KMS-11 (cell line): ENCODE results near the gene TTC28.

ENCODE experiments used
- H2AFZ ChIP-seq: fragments of 200-600 bp; sonication (generic); 2 replicates; pipeline ENCODE4 v1.6.1; 2016; ENCODE audit warnings: antibody characterized with exemption, mixed run types, low read depth
- H3K27ac ChIP-seq: fragments of 200-600 bp; sonication (generic); 2 replicates; pipeline ENCODE4 v1.6.1; 2016; ENCODE audit warnings: mild to moderate bottlenecking, mixed run types
- H3K27me3 ChIP-seq: fragments of 200-600 bp; sonication (generic); 2 replicates; pipeline ENCODE4 v1.6.1; 2017; ENCODE audit warnings: mild to moderate bottlenecking, low read depth, mixed run types, moderate library complexity; ENCODE audit not compliant: insufficient read depth
- H3K36me3 ChIP-seq: fragments of 200-600 bp; sonication (generic); 2 replicates; pipeline ENCODE4 v1.6.1; 2017; ENCODE audit warnings: mild to moderate bottlenecking, mixed run types; ENCODE audit not compliant: insufficient read depth
- H3K4me1 ChIP-seq: fragments of 200-600 bp; sonication (generic); 2 replicates; pipeline ENCODE4 v1.6.1; 2016; ENCODE audit warnings: mild to moderate bottlenecking, low read depth, mixed run types; ENCODE audit not compliant: poor library complexity, severe bottlenecking
- H3K4me2 ChIP-seq: fragments of 200-600 bp; sonication (generic); 2 replicates; pipeline ENCODE4 v1.7.0; 2016; ENCODE audit warnings: mild to moderate bottlenecking, mixed run types
- H3K4me3 ChIP-seq: fragments of 200-600 bp; sonication (generic); IDR thresholded peaks from 2 replicates; pipeline ENCODE4 v1.6.1; 2017; ENCODE audit warnings: low read depth, low read length, mixed read lengths; ENCODE audit not compliant: insufficient read depth
- H3K79me2 ChIP-seq: fragments of 200-600 bp; sonication (generic); 2 replicates; pipeline ENCODE4 v1.6.1; 2016; ENCODE audit warnings: low read depth, mixed run types; ENCODE audit not compliant: insufficient read depth
- H3K9ac ChIP-seq: fragments of 200-600 bp; sonication (generic); 2 replicates; pipeline ENCODE4 v1.6.1; 2016; ENCODE audit warnings: mild to moderate bottlenecking, mixed run types
- H4K20me1 ChIP-seq: fragments of 200-600 bp; sonication (generic); 2 replicates; pipeline ENCODE4 v1.6.1; 2016; ENCODE audit warnings: mild to moderate bottlenecking, mixed run types; ENCODE audit not compliant: insufficient read depth
- TF ChIP-seq, protein P1 (sequence below): fragments of 200-600 bp; sonication (generic); conservative IDR thresholded peaks from 2 replicates; pipeline ENCODE4 v1.6.1; 2017; ENCODE audit warnings: low read depth, mild to moderate bottlenecking, antibody characterized with exemption, low read length, moderate library complexity, mixed read lengths

TTC28 gene

DNA sequence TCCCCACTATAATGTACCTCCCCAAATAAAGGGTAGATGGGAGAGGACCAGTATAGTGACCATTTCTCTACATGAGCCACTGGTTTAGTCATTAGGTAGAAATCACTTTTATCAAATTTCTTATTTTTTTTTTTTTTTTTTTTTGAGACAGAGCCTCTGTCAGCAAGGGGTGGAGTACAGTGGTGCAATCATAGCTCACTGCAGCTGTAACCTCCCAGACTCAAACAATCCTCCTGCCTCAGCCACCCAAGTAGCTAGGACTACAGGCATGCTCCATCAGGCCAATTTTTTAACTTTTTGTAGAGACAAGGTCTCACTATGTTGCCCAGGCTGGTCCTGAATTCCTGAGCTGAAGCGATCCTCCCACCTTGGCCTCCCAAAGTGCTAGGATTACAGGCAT, 322.4 kb downstream of the TTC28 start:
- Histone ChIP-seq H3K4me3 (no peak overlapping the region), H3K9ac (no peak overlapping the region), H3K79me2 (no peaks in the 10 kb centered on the region), H3K27ac (no peak overlapping the region), H3K36me3 (no peaks in the 10 kb centered on the region), H2AFZ (no peak overlapping the region), H3K27me3 (no peaks in the 10 kb centered on the region), H3K4me2 (no peak overlapping the region), H3K4me1 (no peaks in the 10 kb centered on the region), H4K20me1 (no peaks in the 10 kb centered on the region)
- TF ChIP-seq, protein P1, sequence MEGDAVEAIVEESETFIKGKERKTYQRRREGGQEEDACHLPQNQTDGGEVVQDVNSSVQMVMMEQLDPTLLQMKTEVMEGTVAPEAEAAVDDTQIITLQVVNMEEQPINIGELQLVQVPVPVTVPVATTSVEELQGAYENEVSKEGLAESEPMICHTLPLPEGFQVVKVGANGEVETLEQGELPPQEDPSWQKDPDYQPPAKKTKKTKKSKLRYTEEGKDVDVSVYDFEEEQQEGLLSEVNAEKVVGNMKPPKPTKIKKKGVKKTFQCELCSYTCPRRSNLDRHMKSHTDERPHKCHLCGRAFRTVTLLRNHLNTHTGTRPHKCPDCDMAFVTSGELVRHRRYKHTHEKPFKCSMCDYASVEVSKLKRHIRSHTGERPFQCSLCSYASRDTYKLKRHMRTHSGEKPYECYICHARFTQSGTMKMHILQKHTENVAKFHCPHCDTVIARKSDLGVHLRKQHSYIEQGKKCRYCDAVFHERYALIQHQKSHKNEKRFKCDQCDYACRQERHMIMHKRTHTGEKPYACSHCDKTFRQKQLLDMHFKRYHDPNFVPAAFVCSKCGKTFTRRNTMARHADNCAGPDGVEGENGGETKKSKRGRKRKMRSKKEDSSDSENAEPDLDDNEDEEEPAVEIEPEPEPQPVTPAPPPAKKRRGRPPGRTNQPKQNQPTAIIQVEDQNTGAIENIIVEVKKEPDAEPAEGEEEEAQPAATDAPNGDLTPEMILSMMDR, result no peak

DNA sequence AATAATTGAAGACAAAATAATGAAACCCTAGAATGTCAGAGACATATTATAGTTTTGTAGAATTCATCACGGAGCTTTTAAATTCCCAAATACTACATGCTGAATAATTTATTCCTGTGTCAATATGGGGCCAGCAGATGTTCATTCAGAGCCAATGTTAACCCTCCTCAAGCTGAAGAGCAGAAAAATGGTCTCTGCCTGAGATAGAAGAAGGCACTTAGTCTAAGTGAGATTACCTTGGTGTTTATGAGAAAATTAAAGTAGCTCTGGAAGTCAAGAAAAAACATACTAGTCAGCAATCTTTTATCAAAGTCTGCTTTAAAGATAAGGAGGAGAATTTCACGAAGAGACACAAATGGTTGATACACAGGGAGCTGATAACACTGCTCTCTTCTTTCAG, 328.2 kb downstream of the TTC28 start:
- Histone ChIP-seq H3K9ac (no peak overlapping the region), H3K27me3 (no peaks in the 10 kb centered on the region), H4K20me1 (no peaks in the 10 kb centered on the region), H3K4me2 (no peak overlapping the region), H3K27ac (no peak overlapping the region), H3K4me3 (no peak overlapping the region), H2AFZ (no peak overlapping the region), H3K4me1 (no peaks in the 10 kb centered on the region), H3K36me3 (no peaks in the 10 kb centered on the region), H3K79me2 (no peaks in the 10 kb centered on the region)
- TF ChIP-seq, protein P1, result no peak

DNA sequence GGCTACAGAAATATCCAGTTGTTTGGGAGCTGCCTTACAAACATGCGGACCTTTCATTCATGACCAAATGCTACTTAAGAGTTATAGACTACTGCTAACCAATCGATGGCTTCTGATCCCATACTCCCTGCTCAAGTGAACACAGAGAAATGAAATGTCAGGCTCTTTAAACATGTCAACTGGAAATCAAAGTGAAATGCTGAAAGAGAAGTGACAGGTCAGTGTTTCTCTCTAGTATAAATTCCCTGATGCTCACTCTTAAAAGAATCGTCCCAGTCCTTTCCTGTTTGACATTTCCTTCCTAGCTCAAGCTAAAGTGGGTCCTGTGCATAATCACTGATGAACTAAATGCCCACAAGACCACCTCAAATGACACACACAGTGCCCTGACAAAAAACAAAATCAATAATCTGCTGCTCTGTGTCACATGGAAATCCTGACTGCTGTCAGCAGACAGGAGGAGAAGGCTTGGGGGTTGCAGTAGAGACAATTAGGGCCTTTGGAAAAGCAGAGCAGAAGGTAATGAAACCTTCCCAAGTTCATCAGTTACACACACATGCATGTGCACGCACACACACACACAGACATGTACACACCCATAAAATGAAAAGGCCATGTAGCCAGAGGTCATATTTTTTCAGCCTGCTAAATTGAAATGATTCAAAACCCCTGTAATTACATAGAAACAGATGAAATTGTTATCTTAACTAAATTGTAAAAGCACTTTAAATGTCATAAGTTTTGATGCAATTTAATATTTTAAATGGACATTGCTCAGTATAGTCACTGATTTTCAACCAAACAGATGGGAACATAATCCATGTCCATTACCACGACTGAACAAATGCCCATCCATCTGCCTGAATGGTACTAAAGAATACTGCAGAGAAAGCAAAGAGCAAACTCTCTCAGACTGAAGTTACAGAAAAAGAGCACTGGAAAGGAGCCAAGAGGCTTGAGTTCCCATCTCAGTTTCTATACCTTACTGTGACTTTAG, 330.7 kb downstream of the TTC28 start:
- no peak overlapping the region for H2AFZ ChIP-seq
- H3K27ac ChIP-seq, result no peak overlapping the region

DNA sequence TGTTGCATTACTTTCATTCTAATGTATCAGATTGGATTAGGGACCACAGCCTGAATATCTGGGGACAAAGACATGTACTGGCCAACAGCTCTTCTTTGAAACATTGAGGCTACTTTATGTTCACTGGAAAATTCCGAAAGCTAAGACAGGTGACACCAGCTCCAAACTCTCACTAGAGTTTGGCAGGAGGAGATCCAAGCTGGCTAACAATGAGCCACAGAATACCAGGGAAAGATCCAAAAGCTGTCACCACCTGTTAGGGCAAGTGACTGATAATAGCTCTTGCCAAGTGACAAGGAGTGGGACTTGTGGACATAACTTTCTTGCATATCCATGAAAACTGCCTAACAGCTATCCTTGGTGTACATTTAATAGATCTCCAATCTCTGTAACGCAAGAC, 333.3 kb downstream of the TTC28 start:
- Histone ChIP-seq H4K20me1 (no peaks in the 10 kb centered on the region), H3K36me3 (no peaks in the 10 kb centered on the region), H3K27ac (no peak overlapping the region), H3K9ac (no peak overlapping the region), H3K4me3 (no peak overlapping the region), H2AFZ (no peak overlapping the region), H3K4me2 (no peak overlapping the region), H3K79me2 (no peaks in the 10 kb centered on the region), H3K27me3 (no peaks in the 10 kb centered on the region), H3K4me1 (no peaks in the 10 kb centered on the region)
- TF ChIP-seq, protein P1, result no peak

More for the DNA sequence above, 330.7 kb downstream of the TTC28 start:
- no peak overlapping the region for H3K4me2 ChIP-seq
- H3K27me3 ChIP-seq, result no peaks in the 10 kb centered on the region
- H4K20me1 ChIP-seq, result no peaks in the 10 kb centered on the region
- H3K9ac ChIP-seq, result no peak overlapping the region
- TF ChIP-seq, protein P1, result no peak
- H3K36me3 ChIP-seq, result no peaks in the 10 kb centered on the region
- H3K4me3 ChIP-seq, result no peak overlapping the region
- H3K4me1 ChIP-seq, result no peaks in the 10 kb centered on the region
- no peaks in the 10 kb centered on the region for H3K79me2 ChIP-seq
